GM03348 (cell line): ENCODE data around the gene TMEM217.
A peak's percentile ranks its signal among the peaks of the same experiment; 100 is the strongest.
"Not testable (repeated sequence)": the region's sequence is repeated elsewhere in the genome, so short reads cannot be mapped to it uniquely, and the experiment has no call there.

Source experiments
- DNase-seq: peaks from one replicate; pipeline ENCODE4 v3.0.0; 2012; ENCODE audit warnings: low spot score

Gene TMEM217

DNA sequence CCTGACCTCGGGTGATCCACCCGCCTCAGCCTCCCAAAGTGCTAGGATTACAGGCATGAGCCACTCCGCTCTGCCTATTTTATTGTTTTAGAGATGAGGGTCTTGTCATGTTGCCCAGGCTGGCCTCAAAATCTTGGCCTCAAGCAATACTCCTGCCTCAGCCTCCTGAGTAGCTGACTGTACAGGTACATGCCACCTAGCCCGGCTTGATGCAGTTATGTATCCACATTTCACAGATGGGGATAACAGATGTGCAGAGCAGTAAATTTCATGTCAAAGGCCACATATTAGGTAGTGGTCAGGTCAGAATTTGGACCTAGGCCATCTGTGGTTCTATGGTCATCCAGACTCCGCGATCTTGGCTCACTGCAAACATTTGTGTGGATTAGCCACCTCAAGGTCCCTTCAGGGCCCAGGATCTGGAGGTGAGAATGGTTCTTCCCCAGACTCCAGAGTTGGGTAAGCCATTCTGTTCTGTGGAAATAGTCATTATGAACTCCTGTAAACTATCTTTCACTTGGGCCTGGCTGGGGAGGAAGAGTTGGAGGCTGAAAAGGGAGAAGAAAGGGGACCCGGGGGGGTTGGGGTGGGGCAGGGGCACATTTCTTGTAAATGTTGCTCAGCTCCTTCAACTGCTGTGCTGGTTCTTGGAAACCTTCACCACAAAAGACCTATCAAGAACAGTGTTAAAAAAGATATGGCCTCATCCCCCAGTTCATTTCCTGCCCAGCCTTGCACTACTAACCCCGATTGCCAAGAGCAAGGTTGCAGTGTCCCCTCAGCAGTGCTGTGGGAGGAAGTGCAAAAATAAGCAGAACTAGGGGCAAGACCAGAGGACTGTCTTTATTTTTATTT lies 75.0 kb downstream of the TMEM217 start:
- DNase-seq: no peak

DNA sequence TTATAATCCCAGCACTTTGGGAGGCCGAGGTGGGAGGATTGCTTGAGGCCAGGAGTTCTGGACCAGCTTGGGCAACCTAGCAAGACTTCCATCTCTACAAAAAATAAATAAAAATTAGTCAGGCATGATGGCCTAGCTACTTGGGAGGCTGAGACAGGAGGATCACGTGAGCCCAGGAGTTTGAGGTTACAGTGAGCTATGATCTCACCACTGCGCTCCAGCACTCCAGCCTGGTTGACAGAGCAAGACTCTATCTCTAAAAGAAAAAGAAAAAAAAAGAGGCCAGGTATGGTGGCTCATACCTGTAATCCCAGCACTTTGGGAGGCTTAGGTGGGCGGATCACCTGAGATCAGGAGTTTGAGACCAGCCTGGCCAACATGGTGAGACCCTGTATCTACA lies 77.3 kb downstream of the TMEM217 start:
- DNase-seq: not testable (repeated sequence)

DNA sequence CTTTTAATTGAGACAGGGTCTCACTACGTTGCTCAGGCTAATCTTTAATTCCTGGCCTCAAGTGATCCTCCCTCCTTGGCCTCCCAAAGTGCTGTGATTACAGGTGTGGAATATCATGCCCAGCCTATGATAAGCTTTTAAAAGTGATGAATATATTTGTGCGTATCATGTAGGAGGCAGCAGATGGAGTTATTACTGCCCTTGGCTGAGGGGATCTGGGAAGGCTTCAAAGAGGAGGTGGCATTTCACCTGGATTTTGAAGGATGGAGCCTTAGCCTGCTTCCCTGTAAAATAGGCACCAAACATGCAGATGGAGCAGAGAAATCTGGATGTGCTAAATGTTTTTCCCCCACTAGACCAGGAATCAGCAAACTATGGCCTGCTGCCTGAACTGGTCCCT lies 77.9 kb downstream of the TMEM217 start:
- no peak for DNase-seq

DNA sequence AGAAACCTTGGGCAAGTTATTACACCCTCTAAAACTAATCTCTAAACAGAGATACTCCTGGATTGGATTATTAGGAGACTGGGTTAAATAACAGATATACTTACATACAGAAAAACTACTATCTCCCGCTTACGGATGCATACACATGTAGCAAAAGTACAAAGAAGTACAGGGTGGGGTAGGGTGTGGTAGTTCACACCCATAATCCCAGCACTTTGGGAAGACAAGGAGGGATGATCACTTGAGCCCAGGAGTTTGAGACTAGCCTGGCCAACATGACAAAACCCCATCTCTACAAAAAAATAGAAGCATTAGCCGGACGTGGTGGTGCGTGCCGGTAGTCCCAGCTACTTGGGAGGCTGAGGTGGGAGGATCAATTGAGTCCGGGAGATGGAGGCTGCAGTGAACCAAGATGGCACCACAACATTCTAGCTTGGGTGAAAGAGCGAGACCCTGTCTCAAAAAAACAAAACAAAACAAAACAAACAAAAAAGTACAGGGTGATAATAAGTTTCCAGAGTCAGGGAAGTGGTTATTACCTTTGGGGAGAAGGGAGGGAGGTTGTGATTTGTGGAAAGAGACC lies 79.9 kb downstream of the TMEM217 start:
- no peak for DNase-seq

DNA sequence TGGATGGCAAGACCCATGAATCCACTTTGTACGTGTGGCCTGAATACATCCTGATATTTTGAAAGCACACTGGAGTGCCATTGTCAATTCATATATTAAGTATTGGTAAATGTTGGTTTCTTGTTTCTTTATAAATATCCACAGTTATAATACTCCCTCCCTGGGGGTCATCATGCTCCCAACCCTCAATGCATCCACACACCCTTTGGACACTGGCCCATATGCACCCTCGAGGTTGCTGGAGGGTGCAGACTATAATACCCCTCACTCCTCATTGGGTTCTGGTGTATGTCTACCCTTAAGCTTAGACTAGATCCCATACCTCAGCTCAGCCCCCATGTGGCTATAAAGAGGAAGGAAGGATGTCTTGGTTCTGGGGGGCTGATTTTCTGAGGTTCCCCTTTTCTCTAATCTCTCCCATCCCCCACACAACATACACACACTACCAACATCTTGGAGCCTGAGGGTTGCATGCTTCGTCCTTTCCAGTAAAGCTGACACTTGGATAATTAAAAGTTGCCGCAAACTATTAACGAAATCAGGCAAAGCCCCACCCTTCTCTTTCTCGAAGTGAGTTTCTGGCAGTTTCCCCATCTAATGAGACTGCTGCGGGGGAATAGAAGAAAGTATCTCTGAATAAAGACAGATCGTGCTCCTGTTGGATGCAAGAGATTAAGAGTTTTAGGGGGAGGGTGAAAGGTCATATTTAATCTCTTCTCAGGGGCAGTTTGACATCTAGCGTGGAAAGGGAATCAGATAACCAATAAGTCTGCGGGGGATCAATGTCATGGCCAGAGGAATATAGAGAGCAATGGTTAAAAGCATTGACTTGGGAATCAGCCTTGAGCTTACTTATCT lies 80.6 kb downstream of the TMEM217 start:
- no peak for DNase-seq

DNA sequence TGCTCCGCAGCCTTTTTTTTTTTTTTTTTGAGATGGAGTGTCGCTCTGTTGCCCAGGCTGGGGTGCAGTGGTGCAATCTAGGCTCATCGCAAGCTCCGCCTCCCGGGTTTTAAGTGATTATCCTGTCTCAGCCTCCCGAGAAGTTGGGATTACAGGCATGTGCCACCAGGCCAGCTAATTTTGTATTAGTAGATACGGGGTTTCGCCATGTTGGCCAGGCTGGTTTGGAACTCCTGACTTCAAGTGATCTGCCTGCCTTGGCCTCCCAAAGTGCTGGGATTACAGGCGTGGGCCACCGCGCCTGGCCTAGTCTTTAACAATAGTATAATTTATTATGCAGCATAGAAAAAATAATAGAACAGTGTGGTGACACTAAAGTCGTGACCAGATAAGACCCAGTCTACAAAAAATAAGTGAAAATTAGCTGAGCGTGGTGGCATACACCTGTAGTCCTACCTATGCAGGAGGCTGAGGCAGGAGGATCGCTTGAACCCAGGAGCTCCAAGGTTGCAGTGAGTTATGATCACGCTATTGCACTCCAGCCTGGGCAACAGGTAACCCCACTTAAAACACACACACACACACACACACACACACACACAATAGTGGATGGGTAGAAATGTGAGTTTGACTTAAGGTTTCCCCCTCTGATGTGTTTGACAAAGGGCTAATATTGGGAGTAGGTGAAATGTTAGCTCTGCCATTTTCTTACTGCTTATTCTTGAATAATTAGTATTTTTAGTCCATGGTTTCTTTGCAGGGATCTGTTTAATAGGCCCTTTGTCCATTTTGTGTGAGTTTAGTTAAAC lies 81.5 kb downstream of the TMEM217 start:
- DNase-seq: no peak

DNA sequence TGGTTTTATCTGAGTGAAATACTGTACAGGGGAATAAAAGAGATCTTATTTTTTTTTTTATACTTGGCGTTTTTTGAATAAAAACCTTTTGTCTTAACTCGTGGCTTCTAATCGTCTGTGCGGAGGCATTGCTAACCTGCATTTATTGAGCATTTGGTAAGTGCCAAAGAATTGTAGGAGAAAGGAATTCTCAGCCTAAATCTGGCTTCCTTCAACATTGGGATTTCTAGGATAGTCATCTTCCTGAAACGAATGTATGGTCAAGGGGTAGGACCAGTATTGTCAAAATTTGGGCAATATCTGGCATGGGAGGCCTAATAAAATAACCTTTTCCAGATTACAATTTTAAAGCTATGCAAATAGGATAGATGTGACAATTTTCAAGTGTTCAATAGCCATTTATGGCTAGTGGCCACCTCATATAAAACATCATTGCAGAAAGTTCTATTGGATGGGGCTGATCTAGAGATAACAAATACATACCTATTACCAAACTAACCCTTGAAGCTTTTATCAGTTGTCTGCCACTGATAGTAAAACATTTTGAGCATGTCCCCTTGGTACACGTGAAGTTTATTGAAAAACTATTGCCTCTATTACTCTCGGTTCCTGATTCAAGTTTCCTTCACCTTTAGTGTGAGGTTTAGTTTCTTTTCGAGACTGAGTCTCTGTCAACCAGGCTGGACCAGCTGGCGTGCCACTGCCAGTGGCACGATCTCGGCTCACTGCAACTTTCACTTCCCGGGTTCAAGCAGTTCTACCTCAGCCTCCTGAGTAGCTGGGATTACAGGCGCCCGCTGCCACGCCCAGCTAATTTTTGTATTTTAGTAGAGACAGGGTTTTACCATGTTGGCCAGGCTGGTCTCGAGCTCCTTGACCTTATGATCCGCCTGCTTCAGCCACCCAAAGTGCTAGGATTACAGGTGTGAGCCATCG lies 82.3 kb downstream of the TMEM217 start:
- no peak for DNase-seq

DNA sequence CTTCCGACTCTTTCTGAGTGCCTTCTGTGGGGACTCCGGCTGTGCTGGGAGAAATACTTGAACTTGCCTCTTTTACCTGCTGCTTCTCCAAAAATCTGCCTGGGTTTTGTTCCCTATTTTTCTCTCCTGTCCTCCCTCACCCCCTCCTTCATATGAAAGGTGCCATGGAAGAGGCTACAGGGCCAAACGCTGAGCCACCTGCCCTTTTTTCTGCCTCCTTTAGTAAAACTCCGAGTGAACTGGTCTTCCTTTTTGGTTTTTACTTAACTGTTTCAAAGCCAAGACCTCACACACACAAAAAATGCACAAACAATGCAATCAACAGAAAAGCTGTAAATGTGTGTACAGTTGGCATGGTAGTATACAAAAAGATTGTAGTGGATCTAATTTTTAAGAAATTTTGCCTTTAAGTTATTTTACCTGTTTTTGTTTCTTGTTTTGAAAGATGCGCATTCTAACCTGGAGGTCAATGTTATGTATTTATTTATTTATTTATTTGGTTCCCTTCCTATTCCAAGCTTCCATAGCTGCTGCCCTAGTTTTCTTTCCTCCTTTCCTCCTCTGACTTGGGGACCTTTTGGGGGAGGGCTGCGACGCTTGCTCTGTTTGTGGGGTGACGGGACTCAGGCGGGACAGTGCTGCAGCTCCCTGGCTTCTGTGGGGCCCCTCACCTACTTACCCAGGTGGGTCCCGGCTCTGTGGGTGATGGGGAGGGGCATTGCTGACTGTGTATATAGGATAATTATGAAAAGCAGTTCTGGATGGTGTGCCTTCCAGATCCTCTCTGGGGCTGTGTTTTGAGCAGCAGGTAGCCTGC lies 83.2 kb downstream of the TMEM217 start:
- DNase-seq: no peak

DNA sequence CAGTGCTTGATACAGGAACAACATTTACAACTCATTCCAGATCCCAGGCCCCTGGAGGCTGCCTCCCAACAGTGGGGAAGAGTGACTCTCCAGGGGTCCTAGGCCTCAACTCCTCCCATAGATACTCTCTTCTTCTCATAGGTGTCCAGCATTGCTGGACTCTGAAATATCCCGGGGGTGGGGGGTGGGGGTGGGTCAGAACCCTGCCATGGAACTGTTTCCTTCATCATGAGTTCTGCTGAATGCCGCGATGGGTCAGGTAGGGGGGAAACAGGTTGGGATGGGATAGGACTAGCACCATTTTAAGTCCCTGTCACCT lies 83.8 kb downstream of the TMEM217 start:
- no peak for DNase-seq

DNA sequence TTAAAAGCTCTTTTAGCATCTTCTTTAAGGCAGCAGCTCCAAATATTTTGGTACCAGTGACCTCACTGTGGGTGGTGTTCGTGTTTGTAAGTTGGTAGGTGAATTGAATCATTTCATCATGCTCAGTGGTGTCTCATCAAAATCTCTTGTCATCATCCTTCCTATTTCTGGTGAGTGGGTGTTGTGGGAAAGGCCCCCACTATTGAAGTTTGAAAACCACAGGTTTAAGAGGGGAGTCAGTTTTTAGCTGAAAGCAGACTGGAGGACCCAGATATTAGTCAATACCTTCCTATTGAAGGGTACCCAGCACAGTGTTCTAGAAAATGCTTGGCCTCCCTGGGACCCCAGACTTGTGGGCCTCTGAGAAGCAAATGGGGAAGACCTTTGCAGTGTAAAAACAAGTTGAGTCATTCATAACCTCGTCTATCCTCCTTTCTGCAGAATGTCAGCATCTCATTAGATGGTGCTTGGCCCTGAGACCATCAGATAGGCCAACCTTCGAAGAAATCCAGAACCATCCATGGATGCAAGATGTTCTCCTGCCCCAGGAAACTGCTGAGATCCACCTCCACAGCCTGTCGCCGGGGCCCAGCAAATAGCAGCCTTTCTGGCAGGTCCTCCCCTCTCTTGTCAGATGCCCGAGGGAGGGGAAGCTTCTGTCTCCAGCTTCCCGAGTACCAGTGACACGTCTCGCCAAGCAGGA lies 84.3 kb downstream of the TMEM217 start:
- no peak for DNase-seq

DNA sequence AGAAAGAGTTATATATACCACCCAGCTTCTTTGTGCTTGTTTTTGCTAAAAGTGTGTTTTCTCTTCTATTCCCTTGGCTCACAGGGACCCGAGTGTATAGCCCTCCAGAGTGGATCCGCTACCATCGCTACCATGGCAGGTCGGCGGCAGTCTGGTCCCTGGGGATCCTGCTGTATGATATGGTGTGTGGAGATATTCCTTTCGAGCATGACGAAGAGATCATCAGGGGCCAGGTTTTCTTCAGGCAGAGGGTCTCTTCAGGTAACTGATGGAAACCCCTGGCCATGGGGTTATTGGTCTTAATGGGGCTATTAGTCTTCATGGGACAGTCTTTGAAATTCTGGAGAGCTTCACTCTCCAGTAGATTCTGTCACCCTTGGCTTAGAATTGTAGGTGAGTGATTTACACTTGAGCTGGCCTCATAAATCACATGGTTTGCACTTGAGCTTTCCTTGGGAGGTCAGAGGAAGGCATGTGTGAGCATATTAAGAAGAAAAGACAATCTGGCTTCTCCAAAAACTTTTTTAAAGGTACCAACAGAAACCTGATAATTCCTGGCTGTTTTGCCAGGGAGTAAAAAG lies 84.9 kb downstream of the TMEM217 start:
- DNase-seq: no peak

DNA sequence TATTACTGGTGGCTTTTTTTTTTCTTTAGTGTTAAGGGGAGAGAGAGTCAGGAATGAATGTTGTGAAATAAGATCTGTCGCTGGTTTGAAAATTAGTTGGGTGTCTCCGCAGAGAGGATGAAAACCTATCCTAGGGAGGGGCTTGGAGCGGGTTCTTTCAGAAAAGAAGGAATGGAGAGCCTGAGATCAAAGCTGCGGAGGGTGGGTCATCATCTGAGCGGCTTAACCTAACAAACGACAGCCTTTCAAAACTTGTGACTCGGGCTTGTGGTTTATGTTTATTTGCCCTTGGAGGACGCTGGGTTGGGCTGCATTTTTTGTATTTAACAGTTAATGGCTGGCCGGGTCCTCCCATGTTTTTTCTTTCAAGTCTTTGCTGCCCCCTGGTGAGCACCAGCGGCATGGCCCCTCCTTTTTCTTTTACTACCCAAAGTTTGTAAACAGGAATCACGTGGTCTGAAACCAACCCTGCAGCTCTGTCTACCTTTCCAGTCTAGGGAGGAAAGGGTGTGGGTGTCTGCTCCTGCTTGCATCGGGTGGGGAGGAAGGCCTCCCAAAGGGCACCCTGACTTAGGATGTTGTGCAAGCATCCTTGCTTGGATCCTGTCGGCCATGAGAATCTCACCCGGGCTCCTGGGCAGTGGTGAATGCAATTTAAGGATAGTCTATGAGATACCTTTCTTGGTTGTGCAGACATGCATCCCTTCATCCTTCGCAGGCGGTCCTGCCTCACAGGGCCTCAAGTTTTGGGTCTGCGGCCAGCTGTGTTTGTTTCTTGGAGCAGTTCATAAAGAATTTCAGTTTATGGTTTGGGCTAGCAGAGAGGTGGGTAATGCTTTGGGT lies 85.8 kb downstream of the TMEM217 start:
- peak; percentile 70 for DNase-seq

DNA sequence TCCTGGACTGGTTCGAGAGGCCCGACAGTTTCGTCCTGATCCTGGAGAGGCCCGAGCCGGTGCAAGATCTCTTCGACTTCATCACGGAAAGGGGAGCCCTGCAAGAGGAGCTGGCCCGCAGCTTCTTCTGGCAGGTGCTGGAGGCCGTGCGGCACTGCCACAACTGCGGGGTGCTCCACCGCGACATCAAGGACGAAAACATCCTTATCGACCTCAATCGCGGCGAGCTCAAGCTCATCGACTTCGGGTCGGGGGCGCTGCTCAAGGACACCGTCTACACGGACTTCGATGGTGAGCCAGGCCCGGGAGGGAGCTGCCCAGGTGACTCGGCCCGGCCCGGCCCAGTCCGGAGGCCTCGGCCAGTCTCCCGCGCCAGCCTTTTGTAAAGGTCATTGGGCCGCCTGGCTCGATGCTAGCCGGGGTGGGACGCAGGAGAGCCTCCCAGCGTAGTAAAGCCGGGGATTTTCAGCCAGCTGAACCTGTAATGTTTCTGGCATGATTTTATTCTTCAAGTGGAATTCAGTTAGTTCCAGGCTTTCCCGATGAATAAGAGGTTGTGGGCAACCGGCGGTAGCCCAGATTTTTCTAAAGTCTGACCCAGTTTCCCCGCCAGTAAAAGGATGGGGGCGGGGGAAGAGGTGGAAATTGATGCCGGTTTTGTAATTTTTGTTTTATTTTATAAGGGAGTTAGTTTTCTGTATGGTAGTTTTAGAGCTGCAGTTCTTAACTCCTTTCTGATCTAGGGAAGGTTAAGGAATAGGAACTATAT lies 86.6 kb downstream of the TMEM217 start:
- DNase-seq: peak; percentile 31

DNA sequence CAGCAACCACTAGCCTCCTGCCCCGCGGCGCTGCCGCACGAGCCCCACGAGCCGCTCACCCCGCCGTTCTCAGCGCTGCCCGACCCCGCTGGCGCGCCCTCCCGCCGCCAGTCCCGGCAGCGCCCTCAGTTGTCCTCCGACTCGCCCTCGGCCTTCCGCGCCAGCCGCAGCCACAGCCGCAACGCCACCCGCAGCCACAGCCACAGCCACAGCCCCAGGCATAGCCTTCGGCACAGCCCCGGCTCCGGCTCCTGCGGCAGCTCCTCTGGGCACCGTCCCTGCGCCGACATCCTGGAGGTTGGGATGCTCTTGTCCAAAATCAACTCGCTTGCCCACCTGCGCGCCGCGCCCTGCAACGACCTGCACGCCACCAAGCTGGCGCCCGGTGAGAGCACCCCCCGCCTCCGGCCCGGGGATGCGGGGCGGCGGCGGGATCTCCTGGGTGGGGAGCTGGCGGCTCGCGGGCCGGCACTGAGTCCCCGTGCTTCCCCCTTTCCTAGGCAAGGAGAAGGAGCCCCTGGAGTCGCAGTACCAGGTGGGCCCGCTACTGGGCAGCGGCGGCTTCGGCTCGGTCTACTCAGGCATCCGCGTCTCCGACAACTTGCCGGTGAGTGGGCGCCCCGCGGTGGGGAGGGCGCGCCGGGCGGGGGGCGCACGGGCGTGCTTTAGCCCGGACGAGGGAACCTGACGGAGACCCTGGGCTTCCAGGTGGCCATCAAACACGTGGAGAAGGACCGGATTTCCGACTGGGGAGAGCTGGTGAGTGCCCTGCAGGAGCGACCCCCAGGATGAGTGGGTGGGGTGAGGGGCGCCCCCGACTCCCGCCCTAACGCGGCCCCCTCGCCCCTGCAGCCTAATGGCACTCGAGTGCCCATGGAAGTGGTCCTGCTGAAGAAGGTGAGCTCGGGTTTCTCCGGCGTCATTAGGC lies 87.4 kb downstream of the TMEM217 start:
- peak; percentile 32 for DNase-seq

DNA sequence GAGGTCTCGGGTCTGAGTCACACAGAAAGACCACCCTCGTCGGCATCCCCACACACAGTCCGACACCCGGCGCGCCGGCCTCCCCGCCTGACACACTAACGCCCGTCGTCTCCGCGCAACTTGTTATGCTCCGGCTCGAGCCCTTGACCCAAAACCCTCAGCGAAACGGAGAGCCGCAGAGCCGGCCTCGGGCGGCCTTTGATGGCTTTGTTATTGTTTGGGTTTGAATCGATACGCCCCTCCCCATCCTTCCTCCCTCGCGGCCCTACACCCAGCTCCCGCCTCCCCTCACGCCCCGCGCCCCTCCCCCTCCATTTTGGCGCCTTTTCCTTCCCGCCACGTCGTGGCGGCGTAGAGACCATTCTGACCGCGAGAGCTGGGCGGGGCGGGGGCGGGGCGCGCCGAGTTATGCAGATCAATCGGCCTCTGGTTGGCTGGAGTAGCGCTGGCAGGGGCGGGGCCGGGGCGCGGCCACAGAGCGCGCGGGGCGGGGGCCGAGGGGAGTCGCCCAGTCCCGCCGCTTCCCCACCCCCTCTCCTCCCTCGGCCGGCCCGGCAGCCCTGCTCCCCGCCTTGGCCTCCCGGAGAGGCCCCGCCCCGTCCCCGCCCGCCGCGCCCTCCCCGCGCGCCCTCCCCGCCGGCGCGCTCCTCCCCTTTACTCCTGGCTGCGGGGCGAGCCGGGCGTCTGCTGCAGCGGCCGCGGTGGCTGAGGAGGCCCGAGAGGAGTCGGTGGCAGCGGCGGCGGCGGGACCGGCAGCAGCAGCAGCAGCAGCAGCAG lies 88.3 kb downstream of the TMEM217 start, which contains the start of gene PIM1:
Gene PIM1, plus strand, starts transcription at position 657 of the 777 bp plus-strand sequence. CDS start 424 bp downstream, outside the sequence.
- DNase-seq: peak; percentile 98
